A673 (cell line): Measurements from ENCODE around the gene TEX54.

Experiments used
- CTCF ChIP-seq: fragments of 300-800, 200-600 bp; sonication (generic); conservative IDR thresholded peaks from 2 replicates; pipeline ENCODE4 v1.5.1; 2017; ENCODE audit warnings: low read depth, mild to moderate bottlenecking, antibody characterized with exemption, low read length, moderate library complexity, mixed read lengths
- EZH2 ChIP-seq: fragments of 200-600 bp; sonication (generic); IDR thresholded peaks from 2 replicates; pipeline ENCODE4 v1.6.1; 2017; ENCODE audit warnings: borderline replicate concordance, low read depth, mild to moderate bottlenecking, mixed read lengths, antibody characterized with exemption, low read length; ENCODE audit not compliant: poor library complexity, severe bottlenecking

GRCh38 chr11:62847767-62848314 lies 15.2 kb upstream of the TEX54 start:
- TF ChIP-seq EZH2 (no peak), CTCF (no peak)
